ENCODE data around the gene KRTAP22-1. TPM values are rescaled to one million over a fixed set of nuclear protein-coding genes. Genes with fewer than 3 reads are reported as not detected.

The KRTAP22-1 gene
- polyA plus RNA-seq, 3 donors = not detected

GRCh38 chr21:30580132-30580531, 20.8 kb upstream of the KRTAP22-1 start:
- DNase-seq = no peak
- Mint-ChIP-seq H3K27ac (no peak overlapping the region), H3K9me3 (peaks cover 0 to 10% (median 3%) of the 10 kb centered on the region in 7 donors), H3K4me3 (no peak overlapping the region), H3K4me1 (no peaks in the 10 kb centered on the region), H3K36me3 (no peaks in the 10 kb centered on the region), H3K27me3 (ENCODE audit: low read depth in 3 of 3) (no peaks in the 10 kb centered on the region)
- Histone ChIP-seq H3K36me3 (replicated peaks in 1 of 2; ENCODE audit: control insufficient read depth in 1 of 2, insufficient read depth in 2 of 2, low read length in 2 of 2) (no peaks in the 10 kb centered on the region), H3K9me3 (replicated peaks in 1 of 2; ENCODE audit: control insufficient read depth in 1 of 2, insufficient read depth in 1 of 2, low read length in 2 of 2) (peaks cover 3 to 14% of the 10 kb centered on the region in 2 donors), H4K20me1 (ENCODE audit: insufficient read depth, low read length) (no peaks in the 10 kb centered on the region), H3K9ac (ENCODE audit: insufficient read depth, low read length, poor library complexity, severe bottlenecking) (no peak overlapping the region), H3K79me2 (ENCODE audit: insufficient read depth, low read length) (no peaks in the 10 kb centered on the region), H3K4me2 (replicated peaks; ENCODE audit: extremely low read depth, low read length, poor library complexity, severe bottlenecking) (no peak overlapping the region), H3K27ac (ENCODE audit: low read depth in 1 of 2, low read length in 2 of 2) (no peak overlapping the region), H3K4me3 (replicated peaks in 1 of 3; ENCODE audit: low read depth in 2 of 3, low read length in 3 of 3) (no peak overlapping the region), H2AFZ (ENCODE audit: insufficient read depth, low read depth, low read length, poor library complexity, severe bottlenecking) (no peak overlapping the region), H3K27me3 (ENCODE audit: control insufficient read depth in 2 of 2, insufficient read depth in 2 of 2, low read length in 2 of 2) (no peaks in the 10 kb centered on the region), H3K4me1 (ENCODE audit: control insufficient read depth in 1 of 2, insufficient read depth in 2 of 2, low read length in 2 of 2) (no peaks in the 10 kb centered on the region)
- no peak for TF ChIP-seq CTCF (IDR thresholded peaks at IDR 0.05)
- intact Hi-C loops (cut with micrococcal nuclease) = no loop called here
- 33% methylated on average over 1 of the region's 3 CpGs for WGBS (ENCODE audit: insufficient coverage)

DNA sequence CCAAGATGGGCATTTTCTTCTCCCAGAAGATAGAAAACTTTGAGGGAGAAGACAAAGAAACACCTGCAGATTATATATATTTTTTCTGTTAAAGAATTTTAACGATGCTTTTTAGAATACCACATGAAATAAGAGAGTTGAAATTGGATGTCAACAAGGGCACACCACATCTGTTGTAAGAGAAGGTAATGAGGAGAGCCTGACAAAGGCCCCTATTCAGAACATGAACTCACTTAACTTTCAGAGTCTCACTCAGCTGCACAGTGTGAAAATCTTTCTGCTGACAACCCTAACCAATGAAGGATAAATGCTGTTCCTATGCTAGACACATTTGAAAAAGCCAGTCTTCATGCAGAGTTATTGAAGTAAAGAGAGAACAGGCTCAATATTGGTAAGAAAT, 18.0 kb upstream of the KRTAP22-1 start:
- H3K9ac ChIP-seq (ENCODE audit: insufficient read depth, low read length, poor library complexity, severe bottlenecking) = no peak overlapping the region
- Mint-ChIP-seq H3K27ac (no peak overlapping the region), H3K27me3 (ENCODE audit: low read depth in 3 of 3) (no peaks in the 10 kb centered on the region), H3K36me3 (no peaks in the 10 kb centered on the region), H3K4me3 (no peak overlapping the region), H3K4me1 (no peaks in the 10 kb centered on the region), H3K9me3 (peaks cover 0 to 8% (median 2%) of the 10 kb centered on the region in 7 donors)
- H3K4me3 ChIP-seq (replicated peaks in 1 of 3; ENCODE audit: low read depth in 2 of 3, low read length in 3 of 3) = no peak overlapping the region
- no peak overlapping the region for H3K27ac ChIP-seq (ENCODE audit: low read depth in 1 of 2, low read length in 2 of 2)
- H4K20me1 ChIP-seq (ENCODE audit: insufficient read depth, low read length) = no peaks in the 10 kb centered on the region
- no peak overlapping the region for H3K4me2 ChIP-seq (replicated peaks; ENCODE audit: extremely low read depth, low read length, poor library complexity, severe bottlenecking)
- no peaks in the 10 kb centered on the region for H3K4me1 ChIP-seq (ENCODE audit: control insufficient read depth in 1 of 2, insufficient read depth in 2 of 2, low read length in 2 of 2)
- H2AFZ ChIP-seq (ENCODE audit: insufficient read depth, low read depth, low read length, poor library complexity, severe bottlenecking) = no peak overlapping the region
- no peak for TF ChIP-seq CTCF (IDR thresholded peaks at IDR 0.05)
- H3K79me2 ChIP-seq (ENCODE audit: insufficient read depth, low read length) = no peaks in the 10 kb centered on the region
- DNase-seq = no peak
- no CpG with 5 or more reads among the region's 1 CpG for WGBS (ENCODE audit: insufficient coverage)
- H3K36me3 ChIP-seq (replicated peaks in 1 of 2; ENCODE audit: control insufficient read depth in 1 of 2, insufficient read depth in 2 of 2, low read length in 2 of 2) = no peaks in the 10 kb centered on the region
- peaks cover 3 to 8% of the 10 kb centered on the region in 2 donors for H3K9me3 ChIP-seq (replicated peaks in 1 of 2; ENCODE audit: control insufficient read depth in 1 of 2, insufficient read depth in 1 of 2, low read length in 2 of 2)
- no peaks in the 10 kb centered on the region for H3K27me3 ChIP-seq (ENCODE audit: control insufficient read depth in 2 of 2, insufficient read depth in 2 of 2, low read length in 2 of 2)
- intact Hi-C loops (cut with micrococcal nuclease) = no loop called here

Measured in CD14-positive monocyte (primary cell).